ENCODE results near the gene MAML2.
A peak's percentile ranks its signal among the peaks of the same experiment; 100 is the strongest.

The MAML2 gene

DNA sequence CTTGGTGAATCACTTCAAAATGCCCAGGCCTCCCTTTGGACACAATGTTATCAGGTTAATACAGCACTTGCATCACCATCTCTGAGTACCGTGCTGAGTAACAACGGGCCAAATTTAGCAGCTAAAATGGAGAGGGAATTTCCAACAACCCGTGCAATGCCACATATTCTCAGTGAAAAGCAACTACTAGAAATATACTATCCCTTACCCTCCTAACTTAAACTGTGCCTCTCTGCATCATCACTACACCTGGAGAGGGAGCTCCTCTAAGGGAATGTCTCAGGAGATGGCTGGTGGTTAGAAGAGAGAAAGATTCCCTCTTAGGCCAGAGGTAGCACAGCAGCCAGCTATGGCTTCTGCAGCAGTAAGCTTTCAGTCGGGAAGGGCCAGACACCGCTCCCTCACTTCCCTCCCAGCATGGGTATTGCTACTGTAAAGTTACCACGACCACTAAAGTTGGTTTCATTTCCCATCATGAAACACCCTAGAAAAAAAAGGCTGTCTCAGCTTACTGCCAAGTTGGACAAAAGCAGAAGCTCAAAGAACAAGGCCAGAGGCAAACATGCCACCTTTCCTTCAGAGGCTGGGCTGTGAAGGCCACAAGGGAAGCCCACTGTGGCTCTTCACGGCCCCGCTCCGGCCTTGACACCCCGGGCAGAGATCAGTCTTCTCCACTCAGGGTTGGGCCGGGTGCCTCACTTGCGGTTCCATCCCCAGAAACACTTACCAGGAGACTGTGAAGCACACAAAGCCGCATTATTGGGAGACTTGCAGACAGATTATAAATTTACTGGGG lies 3.9 kb downstream of the MAML2 start:
- peak; percentile 38 for DNase-seq

DNA sequence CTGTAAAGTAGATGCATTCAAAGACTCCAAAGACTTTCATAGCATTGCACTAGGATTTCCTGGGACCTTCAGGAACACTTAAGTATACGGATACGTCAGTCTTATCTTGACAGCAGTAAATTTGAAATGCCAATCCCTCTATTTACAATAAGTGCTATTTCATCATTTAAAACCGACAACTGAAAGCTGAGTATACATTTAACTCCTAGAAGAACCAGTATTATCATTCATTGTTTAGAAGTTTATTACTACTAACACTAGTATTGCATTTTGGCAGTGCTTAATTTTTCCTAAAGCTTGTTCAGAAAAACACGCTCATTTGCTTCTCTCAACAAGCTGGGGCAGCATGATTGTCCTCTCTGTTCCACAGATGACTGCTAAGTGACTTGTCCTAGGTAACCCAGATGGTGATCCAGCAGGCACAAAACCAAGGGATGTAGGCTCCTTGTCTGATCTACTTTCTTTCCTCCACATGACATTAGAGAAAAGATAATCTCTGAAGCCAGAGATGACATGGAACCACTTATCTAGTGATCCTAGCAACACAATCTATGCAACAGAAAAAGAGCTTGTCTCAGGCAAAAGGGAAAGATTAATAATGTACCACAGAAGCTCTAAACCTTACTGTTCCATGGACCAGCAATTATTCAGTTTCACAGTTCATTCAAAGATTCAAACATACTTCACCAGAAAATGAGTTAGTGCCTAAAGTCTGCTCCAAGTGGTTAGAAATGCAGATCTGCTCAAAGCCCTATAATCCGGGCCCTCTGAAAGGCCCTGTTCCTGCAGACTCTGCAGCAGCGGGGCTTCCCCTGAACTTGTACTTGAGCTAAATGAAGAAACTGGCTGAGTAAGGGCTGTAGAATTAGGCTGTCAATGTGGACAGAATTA lies 5.2 kb downstream of the MAML2 start:
- DNase-seq = peak; percentile 17

DNA sequence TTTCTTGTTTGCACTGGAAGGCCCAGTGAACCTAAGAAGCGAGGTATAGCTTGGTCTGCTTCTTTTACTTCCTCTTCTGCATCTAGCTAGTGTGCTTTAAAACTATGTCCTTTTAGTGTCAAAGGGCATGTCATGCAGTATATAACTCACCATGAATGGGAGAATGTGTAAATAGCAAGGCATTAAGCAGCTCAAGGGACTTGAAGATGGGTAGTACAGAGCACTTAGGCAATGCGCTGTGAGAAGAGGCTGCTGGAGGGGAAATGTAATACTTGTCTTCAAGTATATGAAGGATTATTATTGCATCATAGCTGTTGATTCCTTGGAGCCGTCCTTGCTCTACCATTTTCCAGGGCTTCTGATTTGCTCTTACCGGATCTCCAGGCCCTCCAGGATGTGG lies 7.6 kb downstream of the MAML2 start:
- peak; percentile 40 for DNase-seq

DNA sequence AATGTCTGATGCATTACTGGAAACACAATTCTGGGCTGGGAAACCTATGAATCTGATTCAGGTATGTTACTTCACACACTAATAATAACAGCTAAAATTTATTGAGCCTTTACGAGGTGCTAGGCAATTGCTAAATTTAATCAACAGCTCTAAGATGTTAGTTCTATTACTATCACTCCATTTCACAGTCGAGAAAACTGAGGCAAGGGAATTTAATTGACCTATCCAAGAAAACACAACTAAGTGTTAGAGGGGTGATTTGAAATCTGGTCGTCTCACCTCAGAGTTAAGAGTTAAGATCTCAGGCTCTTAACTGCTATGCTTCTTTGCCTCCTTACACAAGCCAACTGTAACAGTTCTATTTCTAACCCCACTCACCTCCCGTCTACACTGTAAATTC lies 8.8 kb downstream of the MAML2 start:
- no peak for DNase-seq

DNA sequence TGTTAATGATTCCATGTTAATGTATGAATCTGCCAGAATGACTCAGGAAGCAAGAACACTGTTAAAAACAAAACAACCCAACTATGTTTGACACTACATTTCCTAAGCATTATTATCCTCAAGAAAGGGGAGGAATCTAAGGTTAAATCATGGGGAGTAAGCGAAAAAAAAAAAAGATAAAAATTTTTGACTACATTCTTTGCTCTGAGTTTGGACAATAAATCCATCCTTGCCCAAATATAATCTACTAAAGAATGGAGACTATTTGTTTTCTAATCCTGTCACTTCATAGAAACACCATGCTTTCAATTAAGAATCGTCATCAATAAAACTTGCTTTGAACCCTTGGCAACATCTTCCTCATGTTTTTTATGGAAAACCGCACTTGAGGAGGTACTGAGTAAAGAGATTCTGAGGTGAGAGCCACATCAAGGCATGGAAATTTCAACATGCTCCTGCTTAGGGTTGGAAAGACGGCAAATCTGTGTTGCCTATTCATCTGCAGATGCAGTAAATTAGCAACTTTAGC lies 9.7 kb downstream of the MAML2 start:
- no peak for DNase-seq

DNA sequence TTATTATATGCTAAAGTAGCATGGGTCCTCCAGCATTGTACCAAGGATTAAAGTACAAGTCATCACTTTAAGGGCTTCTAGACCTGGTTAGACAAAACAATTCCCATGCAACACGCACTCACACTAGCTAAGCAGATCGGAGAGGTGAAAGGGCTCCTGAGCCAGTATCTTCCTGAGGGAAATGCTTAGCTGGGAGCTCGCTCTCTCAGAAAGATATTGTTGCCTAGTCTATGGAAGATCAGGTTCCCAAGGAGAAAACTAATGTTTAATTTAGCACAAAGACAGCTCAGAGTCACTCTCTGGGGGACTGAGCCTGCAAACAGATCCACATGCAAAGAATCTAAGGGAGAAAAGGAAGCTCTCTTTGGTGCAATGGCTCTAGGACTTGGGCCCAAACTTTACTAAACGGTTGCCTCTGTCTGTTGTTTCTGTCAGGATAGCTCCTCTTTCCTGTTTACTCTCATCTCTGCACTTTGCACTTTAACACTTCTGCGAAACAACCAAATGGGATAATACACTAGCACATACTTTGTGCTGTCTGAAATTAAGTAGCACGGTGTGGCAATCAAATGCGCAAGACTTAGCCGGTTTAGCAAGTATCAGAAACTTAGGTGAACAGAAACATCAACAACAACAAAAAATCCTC lies 10.7 kb downstream of the MAML2 start:
- DNase-seq = peak; percentile 63

DNA sequence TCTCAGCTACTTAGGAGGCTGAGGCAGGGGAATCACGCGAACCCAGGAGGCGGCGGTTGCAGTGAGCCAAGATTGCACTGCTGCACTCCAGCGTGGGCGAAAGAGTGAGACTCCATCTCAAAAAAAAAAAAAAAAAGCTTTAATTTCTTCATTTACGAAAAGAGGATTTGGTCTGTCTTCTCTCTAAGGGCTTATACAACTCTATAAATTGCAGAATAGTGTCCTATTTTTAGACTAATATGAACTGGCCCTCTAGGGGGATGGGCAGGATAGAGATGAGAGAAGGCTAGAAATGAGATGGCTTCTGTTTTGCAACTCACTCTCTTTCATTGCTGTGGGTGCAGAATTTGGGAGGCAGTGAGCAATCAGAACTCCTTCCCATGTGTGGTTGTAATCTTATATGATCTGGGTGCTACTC lies 11.3 kb downstream of the MAML2 start:
- no peak for DNase-seq

DNA sequence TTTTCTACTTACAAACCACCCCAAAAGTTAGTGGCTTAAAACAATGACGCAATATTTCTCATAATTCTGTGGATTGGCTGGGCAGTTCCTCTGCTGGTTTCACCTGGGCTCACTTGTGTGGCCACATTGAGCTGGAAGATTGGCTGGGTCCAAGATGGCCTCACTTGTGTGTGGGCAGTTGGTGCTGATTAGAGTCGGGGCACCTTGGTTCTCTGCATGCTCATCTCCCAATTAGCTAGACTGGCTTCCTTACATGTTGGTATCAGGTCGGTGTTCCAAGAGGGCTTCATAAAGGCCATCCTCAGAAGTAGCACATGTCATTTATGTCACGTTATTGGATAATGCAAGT lies 12.5 kb downstream of the MAML2 start:
- no peak for DNase-seq

DNA sequence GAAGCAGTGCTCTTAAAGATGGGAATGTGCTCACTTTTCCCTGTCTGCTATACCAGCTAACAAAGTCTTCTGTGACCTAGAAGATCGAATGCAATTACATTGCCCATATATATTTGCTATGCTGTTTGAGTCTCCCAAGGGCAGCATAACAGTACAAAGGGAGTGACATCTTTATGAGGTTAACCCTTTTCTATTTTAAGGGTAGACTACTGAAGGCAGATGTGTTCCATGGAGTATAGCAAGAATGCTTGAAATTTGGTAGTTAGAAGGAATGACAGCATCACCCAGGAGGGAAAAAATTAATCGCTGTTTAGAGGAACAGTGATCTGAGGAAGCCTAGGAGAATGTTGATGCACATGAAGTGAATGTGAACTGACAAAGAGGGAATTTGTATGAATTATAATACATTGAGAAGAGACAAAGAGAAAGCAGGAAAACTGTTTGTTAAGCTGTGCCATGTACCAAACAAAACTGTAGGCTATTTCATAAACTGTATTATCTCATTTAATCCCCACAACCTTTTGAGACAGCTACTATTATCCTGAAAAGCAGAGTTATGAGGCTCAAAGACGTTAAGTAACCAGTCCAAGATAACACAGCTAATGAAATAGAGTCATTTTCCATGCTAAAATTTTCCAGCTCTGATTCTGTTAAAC lies 13.0 kb downstream of the MAML2 start:
- peak; percentile 74 for DNase-seq

DNA sequence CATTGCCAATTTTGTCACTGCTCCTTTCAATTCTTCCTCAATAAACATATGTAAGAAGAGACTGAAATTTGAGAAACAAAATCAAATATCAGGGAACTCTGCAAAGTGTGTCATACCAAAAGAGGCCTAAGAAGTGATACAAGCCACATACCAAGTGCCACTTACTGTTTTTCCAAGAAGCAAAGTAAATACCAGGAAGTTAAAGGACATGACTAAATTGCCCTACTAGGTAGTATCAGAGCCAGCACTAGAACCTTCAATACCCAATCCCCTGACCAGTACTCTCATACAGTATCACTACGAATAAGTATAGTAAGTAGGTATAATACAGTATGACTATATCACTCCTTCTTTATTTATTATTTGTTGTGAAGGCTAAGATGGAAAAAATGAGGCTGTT lies 13.6 kb downstream of the MAML2 start:
- peak; percentile 36 for DNase-seq

DNA sequence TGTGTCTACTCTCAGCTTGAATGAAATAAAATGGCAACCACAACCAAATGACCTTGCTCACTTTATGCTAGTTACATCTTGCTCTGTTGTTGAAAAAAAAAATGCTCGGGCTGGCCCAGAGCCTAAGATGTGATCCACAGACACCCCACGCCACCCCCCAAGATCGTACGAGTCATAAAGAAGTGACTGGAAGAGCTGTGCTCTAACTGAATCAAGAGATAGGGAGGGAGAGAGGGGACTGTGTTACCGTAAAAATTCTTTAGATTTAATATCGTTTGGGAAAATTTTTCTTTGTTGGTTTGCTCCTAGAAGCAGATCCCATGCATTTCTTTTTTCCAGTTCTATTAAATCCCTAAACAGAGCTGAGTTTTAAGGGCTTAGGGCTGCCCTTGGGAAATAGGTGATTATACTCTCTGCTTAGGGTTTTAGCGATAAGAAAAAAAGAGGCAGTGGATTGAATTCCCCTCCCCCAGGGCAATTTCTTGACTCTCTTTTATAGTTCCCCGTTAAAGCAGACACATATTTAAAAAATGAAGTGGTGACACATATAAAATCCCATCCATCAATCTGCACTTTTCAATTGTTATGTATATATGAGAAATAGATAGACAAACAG lies 14.5 kb downstream of the MAML2 start:
- peak; percentile 61 for DNase-seq

DNA sequence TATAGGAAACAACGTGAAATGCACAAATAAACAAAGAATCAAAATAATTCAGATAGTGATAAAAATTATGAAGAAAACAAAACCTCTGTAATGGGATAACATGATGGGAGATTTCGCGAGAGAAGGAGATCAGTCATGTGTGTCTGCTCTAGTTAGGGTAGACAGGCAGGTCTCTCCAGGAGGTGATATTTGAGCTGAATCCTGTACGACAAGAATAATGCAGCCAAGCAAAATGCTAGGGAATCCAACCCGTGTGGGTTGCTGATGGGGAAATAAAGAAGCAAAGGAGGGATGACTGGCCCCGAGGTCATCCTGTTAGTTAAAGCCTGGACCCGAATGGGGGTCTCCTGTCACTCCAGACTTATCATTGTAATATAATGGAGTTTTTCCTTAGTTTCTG lies 16.0 kb downstream of the MAML2 start:
- peak; percentile 63 for DNase-seq

DNA sequence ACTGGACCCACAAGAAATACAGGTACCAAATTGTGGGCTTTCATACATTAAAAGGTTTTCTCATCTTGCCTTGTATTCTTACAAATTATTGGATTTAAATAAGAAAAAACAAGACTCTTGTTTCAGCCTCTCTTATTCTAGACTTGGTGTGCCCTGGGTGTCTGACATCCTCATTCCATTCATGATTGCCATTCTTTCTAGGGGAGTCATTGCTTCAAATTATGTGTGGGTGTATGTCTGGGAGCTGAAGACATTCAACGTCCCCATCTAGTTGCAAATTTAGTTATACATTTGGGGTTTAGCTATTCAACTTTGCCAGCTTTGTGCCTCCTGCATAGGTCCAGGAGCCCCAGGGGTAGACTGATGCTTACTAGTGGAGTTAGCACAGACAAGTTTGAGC lies 18.1 kb downstream of the MAML2 start:
- no peak for DNase-seq

DNA sequence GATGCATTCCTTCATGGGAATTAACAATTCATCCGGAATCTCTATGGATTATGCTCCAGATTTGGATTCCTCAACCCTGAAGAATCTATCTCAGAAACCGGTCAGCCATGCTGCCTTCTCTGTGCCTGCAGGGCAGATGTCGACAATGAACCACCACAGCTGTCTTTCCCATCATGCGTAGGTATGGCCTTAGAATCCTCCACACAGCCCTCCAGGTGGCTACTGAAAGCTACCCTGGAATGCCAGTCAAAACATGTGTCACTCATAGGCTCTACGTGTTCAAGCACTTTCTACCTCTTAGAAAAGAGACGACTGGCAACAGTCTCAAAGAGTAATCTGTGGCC lies 19.4 kb downstream of the MAML2 start:
- no peak for DNase-seq

DNA sequence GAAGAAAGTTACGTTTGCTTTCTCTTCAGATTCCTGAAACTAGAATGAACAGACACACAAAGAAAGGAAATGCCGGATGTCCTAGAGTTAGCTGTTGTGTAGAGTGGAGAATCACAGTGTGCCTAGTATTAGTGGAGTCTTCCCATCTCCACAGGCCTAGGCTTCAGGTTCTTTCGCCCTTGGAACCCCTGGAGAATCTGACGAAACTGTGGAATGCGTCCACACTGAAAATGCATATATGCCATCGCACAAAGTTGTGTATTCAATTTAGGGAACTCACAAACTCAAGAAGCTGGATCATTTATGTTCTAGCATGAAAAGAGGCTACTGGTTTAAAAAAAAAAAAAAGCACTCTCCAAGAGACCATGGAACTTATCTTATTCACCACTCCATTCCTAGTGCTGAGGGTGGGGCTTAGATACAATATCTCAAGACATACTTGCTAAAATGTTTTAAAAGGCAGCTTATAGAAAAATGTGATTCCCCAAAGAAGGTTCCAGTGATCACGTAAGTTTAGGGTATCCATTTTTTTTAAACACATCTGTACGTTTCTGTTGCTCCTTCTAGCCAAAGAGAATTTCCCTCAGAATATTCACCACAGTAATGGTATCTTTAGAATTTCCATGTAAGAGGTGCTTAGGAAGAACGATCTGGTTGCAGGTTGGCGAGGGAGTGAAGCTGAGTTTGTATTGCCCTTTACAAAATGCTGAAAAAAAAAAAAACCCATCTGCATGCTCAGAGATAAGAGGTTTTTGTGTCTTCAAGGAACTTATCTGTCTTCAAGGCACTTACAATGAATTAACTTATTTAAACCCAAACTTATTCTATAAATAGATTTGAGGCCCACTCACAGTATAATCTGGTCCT lies 20.0 kb downstream of the MAML2 start:
- DNase-seq = no peak

DNA sequence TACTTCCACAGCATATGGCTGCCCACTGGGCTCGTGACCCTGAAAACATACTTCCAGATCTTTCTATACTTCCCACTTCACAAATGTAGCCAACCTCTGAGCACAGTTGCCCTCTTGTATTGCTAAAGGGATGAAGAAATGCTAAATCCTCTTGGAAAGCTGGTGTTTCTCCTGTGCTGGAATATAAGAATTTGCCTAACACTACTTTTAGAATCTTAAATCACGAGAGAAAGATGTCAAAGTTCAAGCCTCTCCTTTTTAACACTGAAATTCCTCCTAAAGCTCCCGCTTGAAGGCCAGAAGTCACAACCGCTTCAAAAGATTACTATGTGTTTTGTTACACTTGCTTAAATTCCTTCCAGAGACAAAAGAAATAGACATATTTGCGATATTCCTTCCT lies 21.9 kb downstream of the MAML2 start:
- DNase-seq = no peak

DNA sequence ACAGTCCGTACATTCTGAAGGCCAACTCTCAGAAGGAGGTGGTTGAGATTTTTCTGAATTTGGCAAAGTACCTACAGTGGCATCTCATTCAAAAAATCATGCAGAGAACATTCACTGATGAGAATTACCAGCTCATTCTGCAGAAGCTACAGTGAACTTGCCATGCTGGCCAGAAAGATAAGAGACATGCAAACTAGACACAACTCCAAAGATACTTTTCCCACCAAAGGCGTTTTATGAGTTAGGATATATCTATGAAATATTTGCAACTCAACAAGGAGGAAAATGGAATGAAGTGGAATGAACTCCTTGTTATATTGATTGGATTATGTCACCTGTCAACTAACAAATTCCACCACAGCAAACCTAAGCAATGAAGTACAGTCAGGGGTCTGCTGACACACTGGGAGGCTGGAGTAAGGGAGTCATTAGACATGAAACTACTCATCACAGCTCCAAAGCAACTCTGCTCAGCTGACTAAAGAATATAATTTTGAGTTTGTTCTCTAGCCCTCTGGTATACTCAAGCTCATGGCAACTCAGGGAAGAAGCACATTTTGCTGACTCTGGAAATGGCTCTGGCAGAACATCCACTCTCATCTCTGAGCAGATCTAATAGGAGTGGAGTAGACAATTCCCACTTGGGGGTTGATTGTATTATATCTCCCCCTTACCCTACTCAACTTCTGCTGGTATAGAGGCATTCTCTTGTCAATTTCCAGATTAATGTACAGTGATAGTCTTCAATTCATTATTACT lies 22.9 kb downstream of the MAML2 start:
- no peak for DNase-seq

DNA sequence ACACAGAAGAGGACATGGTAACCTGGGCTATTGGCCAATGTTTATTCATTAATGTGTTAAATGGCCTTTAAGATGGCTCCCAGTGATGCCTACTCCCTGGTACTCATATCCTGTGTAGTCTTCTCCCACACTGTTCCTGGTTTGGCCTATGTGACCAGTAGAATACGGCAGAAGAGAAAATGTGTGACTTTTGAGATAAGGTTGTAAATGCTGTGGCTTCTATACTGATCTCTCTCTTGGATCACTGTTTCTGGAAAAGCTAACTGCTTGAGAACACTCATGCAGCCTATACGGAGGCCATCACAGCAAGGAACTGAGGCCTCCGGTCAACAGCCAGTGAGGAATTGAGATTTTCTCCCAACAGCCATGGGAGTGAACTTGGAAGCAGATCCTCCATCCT lies 24.1 kb downstream of the MAML2 start:
- peak; percentile 10 for DNase-seq

DNA sequence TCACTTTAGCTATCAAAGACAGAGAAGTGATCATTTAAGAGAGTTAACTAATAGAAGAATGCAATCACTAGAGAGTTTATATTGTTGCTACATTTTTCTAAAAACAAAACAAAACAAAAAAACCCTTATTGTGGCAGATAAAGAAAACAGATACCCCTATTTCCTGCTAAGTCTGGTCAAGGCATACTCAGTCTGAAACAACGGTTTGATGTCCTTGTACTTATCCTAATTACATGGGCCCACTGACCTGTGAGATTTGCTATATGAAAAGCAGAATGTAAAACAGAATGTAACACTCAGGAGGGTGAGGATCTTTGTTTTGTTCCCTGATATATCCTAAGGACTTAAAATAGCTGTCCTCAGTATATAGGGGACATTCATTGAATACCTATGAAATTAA lies 24.6 kb downstream of the MAML2 start:
- DNase-seq = peak; percentile 11

DNA sequence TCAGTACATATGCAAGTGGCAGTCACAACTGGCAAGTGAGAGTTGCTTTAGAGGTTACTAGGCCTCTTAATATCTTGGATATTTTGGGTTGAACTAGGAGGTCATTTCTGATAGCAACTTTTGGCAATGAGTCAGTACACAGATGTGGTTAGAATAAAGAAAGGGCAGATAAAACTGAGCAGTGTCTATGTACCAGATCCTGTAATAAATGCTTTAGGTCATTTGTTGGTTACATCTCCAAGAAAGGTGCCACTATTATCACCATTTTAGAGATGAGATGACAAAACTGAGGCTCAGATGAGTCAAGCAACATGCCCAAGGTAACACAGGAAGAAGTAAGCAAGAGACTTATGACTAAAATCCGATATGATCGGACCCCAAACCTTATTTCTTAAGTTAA lies 25.0 kb downstream of the MAML2 start:
- DNase-seq = no peak

DNA sequence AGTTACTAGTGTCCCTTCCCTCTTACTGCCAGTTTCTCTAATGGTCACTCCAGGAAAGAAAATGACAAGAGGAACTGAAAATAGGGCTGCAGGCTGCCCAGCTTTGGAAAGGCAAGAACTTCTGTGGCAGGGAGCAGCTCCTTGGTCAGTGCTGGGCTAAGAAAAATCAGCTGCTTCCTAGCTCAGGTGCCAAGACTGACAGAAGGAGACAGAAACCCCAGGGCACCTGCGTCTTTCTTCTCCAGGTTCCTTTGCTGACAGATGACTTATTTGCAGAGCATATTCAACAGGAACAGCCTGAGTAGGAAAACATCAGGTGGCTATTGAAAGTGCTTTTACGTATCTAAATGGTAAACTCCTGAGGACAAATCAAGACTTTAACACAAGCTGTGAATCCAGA lies 25.4 kb downstream of the MAML2 start:
- peak; percentile 55 for DNase-seq

Data from NCI-H69 (cell line).